ENCODE data around the gene UCKL1.

Gene UCKL1

GRCh38 chr20:63958964-63959698 lies 2.9 kb upstream of the UCKL1 start:
- DNase-seq = no peak

GRCh38 chr20:63958471-63958870 lies 2.3 kb upstream of the UCKL1 start:
- DNase-seq = no peak

GRCh38 chr20:63957690-63958441 lies 1.6 kb upstream of the UCKL1 start:
- no peak for DNase-seq

DNA sequence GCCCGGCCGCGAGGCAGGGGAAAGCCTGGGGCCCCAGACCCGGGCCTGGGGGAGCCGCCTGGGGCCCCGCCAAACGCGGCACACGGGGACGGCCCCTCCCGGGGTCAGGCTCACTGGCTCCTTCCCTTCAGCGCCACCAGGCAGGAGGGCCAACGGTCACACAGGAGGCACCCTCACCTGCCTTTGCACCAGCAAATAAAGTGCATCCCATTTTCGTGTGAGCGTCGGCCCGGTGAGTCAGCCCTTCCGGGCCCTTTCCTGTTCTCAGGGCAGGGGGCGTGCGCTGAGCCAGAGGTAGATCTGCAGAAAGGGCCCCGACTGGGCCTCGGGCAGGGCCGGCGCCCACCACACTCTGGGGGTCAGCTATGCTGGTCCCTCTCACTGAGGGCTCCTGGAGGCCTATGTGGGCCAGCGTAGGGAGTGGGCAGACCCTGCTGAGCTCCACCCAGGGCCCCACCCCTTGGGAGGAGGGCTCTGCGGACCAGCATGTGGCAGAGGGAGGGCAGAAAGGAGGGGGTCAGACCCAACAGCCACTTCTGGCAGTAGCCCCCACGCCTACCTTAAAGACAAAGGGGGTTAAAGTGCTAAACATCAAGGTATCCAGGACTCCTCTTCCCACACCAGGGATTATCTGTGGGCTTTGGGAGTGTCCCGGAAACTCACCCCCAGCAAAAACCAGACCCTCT lies 931 bp upstream of the UCKL1 start:
- peak in 4 of 5 donors; percentile 32 to 69 (median 53) for DNase-seq

DNA sequence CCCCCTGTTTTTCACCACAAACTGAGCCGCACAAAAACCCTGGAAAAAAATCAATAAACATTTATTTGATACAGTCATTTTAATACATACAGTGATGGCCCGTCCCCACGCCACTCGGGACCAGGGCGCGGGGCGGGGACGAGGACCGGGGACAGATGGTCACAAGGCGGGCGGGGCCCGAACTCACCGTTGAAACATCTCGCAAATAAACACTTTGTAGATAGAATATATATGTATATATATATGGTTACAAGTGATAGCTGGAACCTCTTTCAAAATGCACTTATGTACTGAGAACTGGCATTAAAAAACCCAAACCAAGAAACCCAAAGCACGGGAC lies 418 bp upstream of the UCKL1 start:
- DNase-seq = no peak

DNA sequence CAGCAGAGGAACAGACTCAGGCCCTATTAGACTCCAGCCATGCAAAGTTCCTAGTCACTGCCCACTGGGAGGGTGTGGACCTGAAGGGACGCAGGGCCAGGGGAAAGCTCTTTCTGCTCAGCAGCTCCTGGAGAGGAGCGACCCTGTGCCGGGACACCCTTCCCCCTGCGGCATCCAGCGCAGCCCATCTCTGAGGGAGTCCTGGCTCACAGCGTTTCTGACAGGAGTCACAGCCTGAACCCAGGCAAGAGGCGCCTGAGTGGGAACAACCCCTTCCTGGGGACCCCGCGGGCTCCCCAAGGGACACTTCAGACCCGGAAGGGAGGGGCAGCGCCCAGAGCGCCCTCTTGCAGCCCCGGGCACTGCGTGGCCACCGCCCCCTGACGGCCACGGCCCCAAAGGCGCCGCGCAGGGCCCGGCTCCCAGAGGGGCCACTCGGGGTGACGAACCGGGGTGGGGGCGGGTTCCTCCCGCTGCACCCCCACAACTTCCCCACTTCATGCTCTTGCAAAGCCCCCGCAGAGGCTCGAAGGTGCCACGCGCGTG lies 862 bp downstream of the UCKL1 start:
- peak in 1 of 5 donors; percentile 39 for DNase-seq

DNA sequence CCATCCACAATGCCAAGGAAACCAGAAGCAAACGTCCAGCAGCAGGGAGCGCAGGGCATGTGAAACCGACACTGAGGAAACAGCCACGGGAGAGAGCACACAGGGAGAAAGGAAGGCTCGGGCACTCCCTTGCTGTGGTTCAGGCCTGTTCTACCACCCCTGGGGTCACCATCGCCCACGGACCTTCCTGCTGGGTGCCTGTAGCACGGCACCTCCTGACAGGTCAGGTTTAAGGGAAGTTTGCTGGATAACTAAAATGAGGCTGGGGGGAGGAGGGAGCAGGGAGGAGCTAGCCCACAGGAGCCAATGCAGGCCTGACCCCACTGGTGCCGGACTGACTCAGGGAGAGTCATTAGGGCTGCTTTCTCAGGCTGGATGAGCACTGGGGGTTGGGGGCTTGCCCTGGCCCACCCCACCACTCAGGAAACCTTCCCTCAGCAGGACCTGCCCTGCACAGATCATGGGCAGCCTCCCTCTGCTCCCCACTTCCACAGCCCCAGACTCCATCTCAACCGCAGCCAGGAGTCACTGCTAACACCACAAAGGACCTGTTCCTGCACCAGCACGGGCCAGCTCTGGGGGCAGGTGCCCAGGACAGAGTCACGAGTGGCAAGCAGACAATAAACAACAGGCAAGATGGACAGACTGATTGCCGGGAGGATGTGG lies 2.3 kb downstream of the UCKL1 start:
- DNase-seq = no peak

GRCh38 chr20:63952769-63953168 lies 3.4 kb downstream of the UCKL1 start:
- DNase-seq = no peak

DNA sequence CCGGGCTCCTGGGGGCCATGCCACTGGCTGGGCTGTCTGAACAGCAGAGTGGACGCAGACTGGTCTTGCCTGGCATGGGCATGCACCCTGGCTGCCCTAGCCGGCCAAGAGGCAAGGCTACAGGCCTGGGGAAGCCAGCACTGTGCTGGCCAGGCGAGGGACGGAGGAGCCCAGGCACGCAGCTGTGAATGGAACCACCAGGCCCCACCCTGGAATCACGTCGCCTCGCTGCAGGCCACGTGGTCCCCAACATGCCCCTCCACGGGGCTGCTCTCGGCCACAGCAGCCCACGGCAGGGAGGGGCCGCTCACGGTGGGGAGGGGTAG lies 4.0 kb downstream of the UCKL1 start:
- no peak for DNase-seq

DNA sequence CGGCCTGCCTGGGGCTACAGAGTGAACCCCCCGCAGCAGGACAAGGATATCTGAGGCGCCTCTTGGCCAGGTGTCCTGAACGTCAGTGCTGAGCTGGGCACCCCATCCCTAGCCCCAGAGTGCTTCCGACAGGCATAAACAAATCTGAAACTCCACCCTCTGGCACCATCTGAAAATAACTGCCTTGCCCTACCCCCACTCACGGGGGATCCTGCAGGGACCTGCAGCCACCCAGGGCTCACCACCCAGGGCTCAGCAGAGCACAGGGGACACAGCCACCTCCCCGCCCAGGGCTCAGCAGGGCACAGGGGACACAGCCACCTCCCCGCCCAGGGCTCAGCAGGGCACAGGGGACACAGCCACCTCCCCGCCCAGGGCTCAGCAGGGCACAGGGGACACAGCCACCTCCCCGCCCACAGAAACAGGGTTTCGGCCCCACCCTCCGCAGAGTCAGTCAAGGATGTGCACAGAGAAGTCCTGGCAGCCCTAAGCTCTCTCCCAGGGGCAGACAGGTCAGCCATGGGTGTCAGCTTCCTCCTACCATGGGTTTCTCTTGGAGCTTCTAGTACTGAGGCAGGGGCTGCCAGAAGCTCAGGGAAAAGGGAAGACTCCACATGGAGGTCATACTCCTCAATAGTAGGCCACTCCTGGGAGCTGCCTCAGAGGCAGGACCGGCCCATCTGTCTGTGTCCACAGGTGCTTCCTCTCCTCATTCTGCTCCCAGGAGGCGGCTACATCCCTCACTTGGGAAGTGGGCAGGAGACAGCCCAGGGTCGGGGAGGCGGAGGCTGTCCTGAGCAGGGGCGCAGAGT lies 4.6 kb downstream of the UCKL1 start:
- no peak for DNase-seq

GRCh38 chr20:63950701-63951397 lies 5.4 kb downstream of the UCKL1 start:
- no peak for DNase-seq

GRCh38 chr20:63947638-63948456 lies 8.4 kb downstream of the UCKL1 start:
- DNase-seq = no peak

DNA sequence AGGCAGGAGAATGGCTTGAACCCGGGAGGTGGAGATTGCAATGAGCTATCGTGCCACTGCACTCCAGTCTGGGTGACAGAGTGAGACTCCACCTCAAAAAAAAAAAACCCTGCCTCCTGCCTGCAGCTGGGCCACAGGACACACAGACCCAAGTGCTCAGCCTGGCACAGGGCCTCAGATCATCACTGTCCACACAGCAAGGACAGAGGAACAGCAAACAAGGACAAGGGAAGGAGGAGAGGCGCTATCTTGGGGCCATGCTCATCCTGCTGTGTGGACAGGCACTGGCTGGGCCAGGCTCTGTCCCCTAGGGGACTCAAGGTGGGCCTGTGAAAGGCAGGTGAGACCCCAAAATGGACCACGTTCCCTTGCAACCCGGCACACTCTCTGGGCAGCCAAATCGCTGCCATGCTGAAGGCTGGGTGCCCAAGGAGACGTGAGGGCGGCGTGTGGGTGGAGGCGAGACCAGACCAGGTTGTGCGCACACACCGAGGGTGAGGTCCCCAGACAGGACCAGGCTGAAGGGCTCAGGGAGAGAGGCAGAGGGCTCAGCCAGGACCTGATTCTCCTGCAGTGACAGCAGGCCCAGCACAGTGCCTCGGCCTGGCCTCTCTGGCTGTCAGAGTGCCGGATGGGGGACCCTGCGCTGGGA lies 9.1 kb downstream of the UCKL1 start:
- DNase-seq = no peak

DNA sequence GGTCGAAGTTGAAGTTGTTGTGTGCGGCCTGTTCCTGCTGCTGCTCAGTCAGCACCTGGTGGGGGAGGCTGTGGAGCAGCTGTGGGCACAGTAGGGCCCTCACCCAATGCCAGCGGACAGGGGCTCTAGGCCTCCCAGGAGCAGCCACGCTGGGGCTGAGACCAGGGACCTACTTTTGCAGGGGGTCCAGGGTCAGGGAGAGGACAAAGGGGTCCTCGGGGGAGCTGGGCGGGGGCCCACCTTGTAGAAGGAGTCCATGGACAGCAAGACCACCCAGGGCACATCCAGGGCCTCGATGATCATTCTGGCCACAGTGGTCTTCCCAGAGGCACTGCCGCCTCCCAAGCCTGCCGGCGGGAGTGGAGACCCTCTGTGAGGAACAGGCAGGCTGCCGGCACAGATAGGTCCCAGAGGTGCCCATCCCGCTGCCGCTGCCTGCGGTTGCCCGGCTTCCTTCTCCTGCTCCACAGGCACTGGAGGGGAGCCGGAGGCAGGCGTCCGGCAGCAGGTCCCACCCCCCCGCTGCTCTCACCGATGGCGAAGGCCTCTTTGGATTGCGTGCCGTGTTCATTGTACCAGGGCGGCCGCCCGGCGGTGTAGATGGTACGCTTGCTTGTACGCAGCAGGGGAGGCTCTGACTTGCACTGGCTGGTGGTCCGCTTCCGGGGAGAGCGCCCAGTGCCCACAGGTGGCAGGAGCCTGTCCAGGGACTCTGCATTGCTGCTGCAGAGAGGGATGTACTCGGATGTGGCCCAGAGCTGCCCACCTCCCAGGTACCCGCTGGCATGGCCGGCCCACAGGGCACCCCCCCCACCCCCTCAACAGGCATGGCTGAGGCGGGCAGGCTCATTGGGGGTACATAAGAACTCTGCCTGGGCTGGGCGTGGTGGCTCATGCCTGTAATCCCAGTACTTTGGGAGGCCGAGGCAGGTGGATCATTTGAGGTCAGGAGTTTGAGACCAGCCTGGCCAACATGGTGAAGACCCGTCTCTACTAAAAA lies 10.0 kb downstream of the UCKL1 start:
- peak in 1 of 5 donors; percentile 14 for DNase-seq

GRCh38 chr20:63945031-63945658 lies 11.1 kb downstream of the UCKL1 start:
- peak in 1 of 5 donors; percentile 9 for DNase-seq

- DNase-seq = peak in 1 of 5 donors; percentile 8
Measured at GRCh38 chr20:63944078-63944941, 11.9 kb downstream of the UCKL1 start.

DNA sequence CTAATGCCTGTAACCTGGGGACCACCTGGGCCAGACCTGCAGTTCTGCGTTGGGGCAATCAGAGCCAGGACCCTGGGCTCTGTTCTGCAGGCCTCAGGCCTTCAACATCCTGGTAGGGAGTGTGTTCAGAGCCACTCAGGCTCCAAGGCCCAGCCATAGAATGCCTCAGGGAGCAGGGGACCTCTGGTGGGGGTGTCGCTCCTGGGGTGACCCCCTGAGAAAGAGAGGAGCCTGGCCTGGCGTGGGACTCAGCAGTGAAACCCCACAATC lies 12.5 kb downstream of the UCKL1 start:
- DNase-seq = no peak
